ENCODE data around the gene DPM3.

Gene DPM3

GRCh38 chr1:155182052-155182550, 41.8 kb upstream of the DPM3 start:
- Histone ChIP-seq H3K27me3 (ENCODE audit: control insufficient read depth, insufficient read depth, low read length) (no peaks in the 10 kb centered on the region), H3K36me3 (ENCODE audit: control insufficient read depth, insufficient read depth, low read length) (peaks cover 46% of the 10 kb centered on the region), H3K27ac (ENCODE audit: low read depth, low read length) (no peak overlapping the region), H3K9me3 (ENCODE audit: control insufficient read depth, insufficient read depth, low read depth, low read length) (no peaks in the 10 kb centered on the region), H3K4me3 (ENCODE audit: low read depth, low read length) (no peak overlapping the region), H3K9ac (ENCODE audit: low read length) (no peak overlapping the region), H3K4me1 (ENCODE audit: control insufficient read depth, insufficient read depth, low read length) (peaks cover 18% of the 10 kb centered on the region)

DNA sequence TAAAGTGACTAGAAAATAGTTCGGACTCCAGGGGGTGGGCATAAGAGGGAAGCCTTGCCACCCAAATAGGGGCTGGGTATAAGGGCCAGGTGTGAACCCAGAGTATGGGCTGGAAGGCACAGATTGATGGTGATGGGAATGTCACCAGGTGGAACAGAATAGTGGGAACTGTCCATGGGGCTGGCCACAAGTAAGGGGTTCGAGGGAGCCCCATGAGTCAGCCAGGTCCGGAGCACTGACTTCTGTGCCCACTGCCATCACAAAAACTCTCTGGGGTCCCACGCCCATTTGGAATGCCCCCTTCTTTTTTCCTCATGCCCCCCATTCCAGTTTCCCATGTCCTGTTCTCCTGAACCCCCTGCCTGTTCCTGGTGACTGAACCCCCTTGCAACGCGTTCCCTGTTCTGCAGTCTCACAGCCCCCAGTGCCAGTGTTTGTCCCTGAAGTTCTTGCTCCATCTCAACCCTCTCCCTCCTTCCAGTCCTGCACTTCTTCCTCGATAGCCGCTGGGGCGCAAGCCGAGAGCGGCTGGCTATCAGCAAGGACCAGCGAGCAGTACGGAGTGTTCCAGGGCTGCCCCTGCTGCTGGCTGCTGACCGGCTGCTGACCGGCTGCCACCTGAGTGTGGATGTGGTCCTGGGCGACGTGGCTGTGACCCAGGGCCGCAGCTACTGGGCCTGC, 41.2 kb upstream of the DPM3 start:
- no peak overlapping the region for H3K27ac ChIP-seq (ENCODE audit: low read depth, low read length)
- H3K4me3 ChIP-seq (ENCODE audit: low read depth, low read length), result no peak overlapping the region
- peaks cover 12% of the 10 kb centered on the region for H3K4me1 ChIP-seq (ENCODE audit: control insufficient read depth, insufficient read depth, low read length)
- peaks cover 50% of the 10 kb centered on the region for H3K36me3 ChIP-seq (ENCODE audit: control insufficient read depth, insufficient read depth, low read length)
- no peaks in the 10 kb centered on the region for H3K9me3 ChIP-seq (ENCODE audit: control insufficient read depth, insufficient read depth, low read depth, low read length)
- H3K9ac ChIP-seq (ENCODE audit: low read length), result no peak overlapping the region
- no peaks in the 10 kb centered on the region for H3K27me3 ChIP-seq (ENCODE audit: control insufficient read depth, insufficient read depth, low read length)

- H3K36me3 ChIP-seq (ENCODE audit: control insufficient read depth, insufficient read depth, low read length), result peaks cover 50% of the 10 kb centered on the region
- no peaks in the 10 kb centered on the region for H3K9me3 ChIP-seq (ENCODE audit: control insufficient read depth, insufficient read depth, low read depth, low read length)
- H3K27ac ChIP-seq (ENCODE audit: low read depth, low read length), result no peak overlapping the region
- H3K27me3 ChIP-seq (ENCODE audit: control insufficient read depth, insufficient read depth, low read length), result no peaks in the 10 kb centered on the region
- H3K9ac ChIP-seq (ENCODE audit: low read length), result no peak overlapping the region
- peaks cover 7% of the 10 kb centered on the region; the same call in 1 of the 2 replicates for H3K4me1 ChIP-seq (ENCODE audit: control insufficient read depth, insufficient read depth, low read length)
- no peak overlapping the region for H3K4me3 ChIP-seq (ENCODE audit: low read depth, low read length)
Measured at GRCh38 chr1:155179112-155180031, 39.0 kb upstream of the DPM3 start.

- Histone ChIP-seq H3K27ac (ENCODE audit: low read depth, low read length) (no peak overlapping the region), H3K9me3 (ENCODE audit: control insufficient read depth, insufficient read depth, low read depth, low read length) (no peaks in the 10 kb centered on the region), H3K9ac (ENCODE audit: low read length) (no peak overlapping the region), H3K4me3 (ENCODE audit: low read depth, low read length) (no peak overlapping the region), H3K4me1 (ENCODE audit: control insufficient read depth, insufficient read depth, low read length) (peaks cover 7% of the 10 kb centered on the region; the same call in 1 of the 2 replicates), H3K27me3 (ENCODE audit: control insufficient read depth, insufficient read depth, low read length) (no peaks in the 10 kb centered on the region), H3K36me3 (ENCODE audit: control insufficient read depth, insufficient read depth, low read length) (peaks cover 48% of the 10 kb centered on the region)
Measured at GRCh38 chr1:155178441-155179111, 38.2 kb upstream of the DPM3 start.

DNA sequence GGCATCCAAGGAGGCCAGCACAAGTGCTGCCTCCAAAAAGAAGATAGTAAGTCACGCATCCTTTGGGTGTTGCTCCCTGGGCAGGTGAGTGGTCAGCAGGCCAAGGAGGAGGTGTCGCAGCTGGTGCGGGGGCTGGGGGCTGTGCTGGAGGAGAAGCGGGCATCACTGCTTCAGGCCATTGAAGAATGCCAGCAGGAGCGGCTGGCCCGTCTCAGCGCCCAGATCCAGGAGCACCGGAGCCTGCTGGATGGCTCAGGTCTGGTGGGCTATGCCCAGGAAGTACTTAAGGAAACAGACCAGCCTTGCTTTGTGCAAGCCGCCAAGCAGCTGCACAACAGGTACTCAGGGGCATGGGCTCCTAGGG, 37.6 kb upstream of the DPM3 start:
- Histone ChIP-seq H3K36me3 (ENCODE audit: control insufficient read depth, insufficient read depth, low read length) (peaks cover 47% of the 10 kb centered on the region), H3K27me3 (ENCODE audit: control insufficient read depth, insufficient read depth, low read length) (no peaks in the 10 kb centered on the region), H3K4me3 (ENCODE audit: low read depth, low read length) (no peak overlapping the region), H3K9ac (ENCODE audit: low read length) (no peak overlapping the region), H3K9me3 (ENCODE audit: control insufficient read depth, insufficient read depth, low read depth, low read length) (no peaks in the 10 kb centered on the region), H3K4me1 (ENCODE audit: control insufficient read depth, insufficient read depth, low read length) (peaks cover 7% of the 10 kb centered on the region; the same call in 1 of the 2 replicates), H3K27ac (ENCODE audit: low read depth, low read length) (no peak overlapping the region)

DNA sequence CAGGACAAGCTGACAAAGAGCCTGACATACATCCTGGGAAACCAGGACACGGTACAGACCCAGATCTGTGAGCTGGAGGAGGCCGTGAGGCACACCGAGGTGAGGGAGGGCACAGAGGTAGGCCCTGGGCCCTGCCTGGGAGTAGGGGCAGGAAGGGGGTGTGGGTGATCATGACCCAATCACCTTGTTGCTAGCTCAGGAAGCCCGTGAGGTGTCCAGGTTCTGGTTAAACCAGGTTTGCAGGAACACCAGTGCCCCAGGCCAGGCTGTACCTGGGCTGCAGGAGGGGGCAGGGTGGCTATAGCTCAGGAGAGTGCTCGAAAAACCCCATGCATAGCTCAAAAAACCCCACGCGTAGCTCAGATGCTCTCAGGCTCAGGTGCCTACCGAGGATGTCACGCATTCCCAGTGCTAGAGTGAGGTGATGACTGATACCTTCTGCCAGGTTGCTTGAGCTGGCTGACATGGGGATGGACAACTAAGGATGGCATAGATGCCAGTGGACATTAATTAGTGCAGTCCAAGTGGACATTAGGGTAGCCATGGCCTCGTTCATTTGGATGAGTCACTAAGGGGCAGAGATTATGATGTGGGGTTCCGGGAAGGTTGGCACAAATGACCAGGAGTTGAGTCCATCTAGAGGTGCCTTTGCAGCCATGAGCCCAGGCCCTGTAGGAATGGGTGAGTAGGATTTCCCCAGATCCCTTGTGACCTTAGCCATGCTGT, 37.0 kb upstream of the DPM3 start:
- no peaks in the 10 kb centered on the region for H3K9me3 ChIP-seq (ENCODE audit: control insufficient read depth, insufficient read depth, low read depth, low read length)
- H3K36me3 ChIP-seq (ENCODE audit: control insufficient read depth, insufficient read depth, low read length), result peaks cover 46% of the 10 kb centered on the region
- no peak overlapping the region for H3K27ac ChIP-seq (ENCODE audit: low read depth, low read length)
- peaks cover 7% of the 10 kb centered on the region; the same call in 1 of the 2 replicates for H3K4me1 ChIP-seq (ENCODE audit: control insufficient read depth, insufficient read depth, low read length)
- no peak overlapping the region for H3K4me3 ChIP-seq (ENCODE audit: low read depth, low read length)
- H3K27me3 ChIP-seq (ENCODE audit: control insufficient read depth, insufficient read depth, low read length), result no peaks in the 10 kb centered on the region
- no peak overlapping the region for H3K9ac ChIP-seq (ENCODE audit: low read length)

GRCh38 chr1:155176544-155177071, 36.3 kb upstream of the DPM3 start:
- H3K4me1 ChIP-seq (ENCODE audit: control insufficient read depth, insufficient read depth, low read length), result peaks cover 11% of the 10 kb centered on the region; the same call in 1 of the 2 replicates
- H3K36me3 ChIP-seq (ENCODE audit: control insufficient read depth, insufficient read depth, low read length), result peaks cover 39% of the 10 kb centered on the region
- H3K27me3 ChIP-seq (ENCODE audit: control insufficient read depth, insufficient read depth, low read length), result no peaks in the 10 kb centered on the region
- no peak overlapping the region for H3K9ac ChIP-seq (ENCODE audit: low read length)
- no peak overlapping the region for H3K27ac ChIP-seq (ENCODE audit: low read depth, low read length)
- H3K4me3 ChIP-seq (ENCODE audit: low read depth, low read length), result no peak overlapping the region
- H3K9me3 ChIP-seq (ENCODE audit: control insufficient read depth, insufficient read depth, low read depth, low read length), result no peaks in the 10 kb centered on the region

GRCh38 chr1:155175927-155176371, 35.6 kb upstream of the DPM3 start:
- H3K4me1 ChIP-seq (ENCODE audit: control insufficient read depth, insufficient read depth, low read length), result peaks cover 11% of the 10 kb centered on the region; the same call in 1 of the 2 replicates
- no peak overlapping the region for H3K4me3 ChIP-seq (ENCODE audit: low read depth, low read length)
- H3K27me3 ChIP-seq (ENCODE audit: control insufficient read depth, insufficient read depth, low read length), result no peaks in the 10 kb centered on the region
- H3K27ac ChIP-seq (ENCODE audit: low read depth, low read length), result no peak overlapping the region
- no peaks in the 10 kb centered on the region for H3K9me3 ChIP-seq (ENCODE audit: control insufficient read depth, insufficient read depth, low read depth, low read length)
- H3K9ac ChIP-seq (ENCODE audit: low read length), result no peak overlapping the region
- H3K36me3 ChIP-seq (ENCODE audit: control insufficient read depth, insufficient read depth, low read length), result peaks cover 35% of the 10 kb centered on the region

GRCh38 chr1:155175281-155175926, 35.1 kb upstream of the DPM3 start:
- Histone ChIP-seq H3K4me3 (ENCODE audit: low read depth, low read length) (peak overlapping the region; percentile 76), H3K27ac (ENCODE audit: low read depth, low read length) (no peak overlapping the region), H3K9ac (ENCODE audit: low read length) (no peak overlapping the region)

More at GRCh38 chr1:155175281-155175926, 35.1 kb upstream of the DPM3 start:
- peaks cover 36% of the 10 kb centered on the region for H3K36me3 ChIP-seq (ENCODE audit: control insufficient read depth, insufficient read depth, low read length)
- H3K27me3 ChIP-seq (ENCODE audit: control insufficient read depth, insufficient read depth, low read length), result no peaks in the 10 kb centered on the region
- peaks cover 11% of the 10 kb centered on the region; the same call in 1 of the 2 replicates for H3K4me1 ChIP-seq (ENCODE audit: control insufficient read depth, insufficient read depth, low read length)
- H3K9me3 ChIP-seq (ENCODE audit: control insufficient read depth, insufficient read depth, low read depth, low read length), result no peaks in the 10 kb centered on the region
